Esophagus muscularis mucosa (tissue), 4 donors: ENCODE measurements around the gene RETNLB. TPM values are rescaled to one million over a fixed set of nuclear protein-coding genes. Genes with fewer than 3 reads are reported as not detected.

Source experiments
- DNase-seq: peaks from one replicate; pipeline ENCODE4 v3.0.0-alpha.2; 2017; ENCODE audit errors: extremely low spot score
- H3K27ac ChIP-seq, 4 donors: fragments of 200-600 bp; sonication (generic); replicated peaks in 1 of 4; 1 replicate in 3 of 4; 2 replicates in 1 of 4; pipeline ENCODE4 v1.5.1; 2016 to 2019; ENCODE audit warnings: mild to moderate bottlenecking in 1 of 4
- H3K27me3 ChIP-seq, 4 donors: fragments of 200-600 bp; sonication (generic); one replicate each; pipeline versions ENCODE4 v1.5.1 to v1.6.0; 2016 to 2019
- H3K36me3 ChIP-seq, 4 donors: fragments of 200-600 bp; sonication (generic); one replicate each; pipeline ENCODE4 v1.5.1; 2016 to 2019
- H3K4me1 ChIP-seq, 4 donors: fragments of 200-600 bp; sonication (generic); one replicate each; pipeline ENCODE4 v1.5.1; 2016 to 2019
- H3K4me3 ChIP-seq, 4 donors: fragments of 200-600 bp; sonication (generic); 1 replicate in 2 of 4; 2 replicates in 2 of 4; pipeline ENCODE4 v1.5.1; 2016 to 2019; ENCODE audit warnings: mild to moderate bottlenecking in 4 of 4, moderate library complexity in 1 of 4
- H3K9me3 ChIP-seq, 4 donors: fragments of 200-600 bp; sonication (generic); 1 replicate in 3 of 4; 2 replicates in 1 of 4; pipeline ENCODE4 v1.5.1; 2016 to 2019
- EP300 ChIP-seq: sonication (generic); formaldehyde crosslinking; IDR thresholded peaks from one replicate; pipeline ENCODE4 v1.6.1; 2017; ENCODE audit warnings: antibody characterized with exemption
- POLR2A ChIP-seq: fragments of 450-650 bp; IDR thresholded peaks from one replicate; pipeline ENCODE4 v1.6.1; 2017; ENCODE audit warnings: antibody characterized with exemption, moderate library complexity, mild to moderate bottlenecking, low read depth
- POLR2AphosphoS5 ChIP-seq, 2 donors: sonication (generic); formaldehyde crosslinking; IDR thresholded peaks; one replicate each; pipeline ENCODE4 v1.6.1; 2017; ENCODE audit warnings: antibody characterized with exemption in 2 of 2
- WGBS: methylation state at CpG from one replicate; pipeline ENCODE4 v1.1.5; 2018; 5-methylcytosine and 5-hydroxymethylcytosine counted together
- intact Hi-C: fragments of 100-400 bp; cut with DNase I; formaldehyde crosslinking; loops from one replicate; pipeline ENCODE4 v1.15.1; 2023
- total RNA-seq, 4 donors: library from RNA; depleted of rRNA; stranded (reverse); fragments of >200 nt; gene quantifications; one replicate each; pipeline versions ENCODE4 v1.1.0 to v1.2.1, GENCODE V29; 2016
- TF ChIP-seq, protein P1 (sequence below), 3 experiments: fragments of 200-600 bp in 2 of 3; fragments of 450-650 bp in 1 of 3; sonication (generic) in 2 of 3; IDR thresholded peaks; one replicate each; pipeline ENCODE4 v1.5.1; 2017 to 2019; ENCODE audit warnings: antibody characterized with exemption in 3 of 3, mild to moderate bottlenecking in 2 of 3, moderate library complexity in 1 of 3

Gene RETNLB
- total RNA-seq, 4 donors from 2014 or later = not detected

DNA sequence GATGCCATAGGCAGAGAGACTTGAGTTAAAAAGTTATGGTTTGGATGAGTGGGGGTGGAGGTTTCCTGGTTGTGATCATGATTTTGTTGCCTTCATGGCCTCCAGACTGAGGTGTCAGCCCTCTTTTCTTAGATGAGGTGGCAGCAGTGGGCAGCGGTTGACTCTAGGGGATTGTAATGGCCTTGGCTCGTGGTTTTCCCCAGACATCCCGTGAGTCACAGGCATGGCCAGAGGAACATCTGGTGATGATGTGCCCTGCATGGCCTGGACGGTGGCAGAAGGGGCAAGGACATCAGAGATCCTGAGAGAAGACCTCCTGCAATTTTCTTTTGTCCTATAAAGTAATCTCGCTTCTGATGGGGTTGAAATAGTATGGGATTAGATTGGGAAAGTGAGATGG lies 12.4 kb downstream of the RETNLB start:
- WGBS = 88% methylated on average over 5 of the region's 5 CpGs

DNA sequence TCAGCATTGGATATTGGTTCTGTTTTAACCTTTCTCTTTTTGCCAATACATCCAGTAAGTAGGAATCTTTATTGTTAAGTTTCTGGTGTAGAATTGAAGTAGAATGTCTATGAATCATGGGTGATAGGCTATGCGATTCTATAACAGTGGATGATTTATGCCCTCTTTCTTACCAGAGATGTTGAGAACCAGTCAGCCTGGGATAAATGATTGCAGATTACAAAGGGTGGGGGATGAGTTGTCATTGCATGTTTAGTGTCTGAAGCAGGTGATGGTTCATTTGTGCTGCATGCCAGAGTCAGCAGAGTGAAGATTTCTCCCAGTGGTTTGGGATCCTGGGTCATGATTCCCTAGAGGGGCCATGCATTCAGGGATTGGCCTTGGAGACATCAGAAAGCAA lies 14.3 kb downstream of the RETNLB start:
- Histone ChIP-seq H3K36me3 (no peaks in the 10 kb centered on the region), H3K27me3 (no peaks in the 10 kb centered on the region), H3K9me3 (peaks cover 0 to 10% (median 0%) of the 10 kb centered on the region in 4 donors), H3K27ac (no peak overlapping the region), H3K4me3 (no peak overlapping the region), H3K4me1 (no peaks in the 10 kb centered on the region)
- 85% methylated on average over 1 of the region's 1 CpG for WGBS
- TF ChIP-seq EP300 (no peak), POLR2A (no peak), POLR2AphosphoS5 (IDR thresholded peaks at IDR 0.05) (no peak)
- TF ChIP-seq, protein P1, sequence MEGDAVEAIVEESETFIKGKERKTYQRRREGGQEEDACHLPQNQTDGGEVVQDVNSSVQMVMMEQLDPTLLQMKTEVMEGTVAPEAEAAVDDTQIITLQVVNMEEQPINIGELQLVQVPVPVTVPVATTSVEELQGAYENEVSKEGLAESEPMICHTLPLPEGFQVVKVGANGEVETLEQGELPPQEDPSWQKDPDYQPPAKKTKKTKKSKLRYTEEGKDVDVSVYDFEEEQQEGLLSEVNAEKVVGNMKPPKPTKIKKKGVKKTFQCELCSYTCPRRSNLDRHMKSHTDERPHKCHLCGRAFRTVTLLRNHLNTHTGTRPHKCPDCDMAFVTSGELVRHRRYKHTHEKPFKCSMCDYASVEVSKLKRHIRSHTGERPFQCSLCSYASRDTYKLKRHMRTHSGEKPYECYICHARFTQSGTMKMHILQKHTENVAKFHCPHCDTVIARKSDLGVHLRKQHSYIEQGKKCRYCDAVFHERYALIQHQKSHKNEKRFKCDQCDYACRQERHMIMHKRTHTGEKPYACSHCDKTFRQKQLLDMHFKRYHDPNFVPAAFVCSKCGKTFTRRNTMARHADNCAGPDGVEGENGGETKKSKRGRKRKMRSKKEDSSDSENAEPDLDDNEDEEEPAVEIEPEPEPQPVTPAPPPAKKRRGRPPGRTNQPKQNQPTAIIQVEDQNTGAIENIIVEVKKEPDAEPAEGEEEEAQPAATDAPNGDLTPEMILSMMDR (IDR thresholded peaks at IDR 0.05) = no peak
- no peak for DNase-seq
- intact Hi-C loops = no loop called here

More for the DNA sequence above, 12.4 kb downstream of the RETNLB start:
- Histone ChIP-seq H3K4me1 (no peaks in the 10 kb centered on the region), H3K27me3 (no peaks in the 10 kb centered on the region), H3K9me3 (peaks cover 0 to 10% (median 0%) of the 10 kb centered on the region in 4 donors), H3K27ac (no peak overlapping the region), H3K36me3 (no peaks in the 10 kb centered on the region), H3K4me3 (no peak overlapping the region)
- no peak for DNase-seq
- TF ChIP-seq, protein P1 (IDR thresholded peaks at IDR 0.05) = no peak
- no peak for TF ChIP-seq POLR2A
- intact Hi-C loops = no loop called here

DNA sequence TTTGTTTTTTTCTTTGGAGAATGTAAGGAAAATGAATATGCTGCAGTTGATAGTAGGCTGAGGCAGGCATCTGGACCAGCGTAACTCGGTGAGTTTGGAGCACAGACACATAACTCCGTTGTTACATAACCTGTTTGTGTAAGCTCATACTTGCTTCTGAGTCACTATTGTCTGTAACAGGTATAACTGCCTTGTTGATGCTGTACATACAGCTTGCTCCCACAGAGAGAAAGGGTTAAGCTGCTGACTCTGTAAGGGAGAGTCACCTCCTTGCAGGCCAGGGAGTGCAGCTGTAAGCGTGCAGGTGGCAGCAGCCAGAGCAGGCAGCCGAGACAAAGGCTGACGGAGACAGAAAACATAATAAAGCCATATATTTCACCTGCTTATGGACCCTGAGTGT lies 20.4 kb downstream of the RETNLB start:
- Histone ChIP-seq H3K27me3 (no peaks in the 10 kb centered on the region), H3K27ac (no peak overlapping the region), H3K4me1 (no peaks in the 10 kb centered on the region), H3K4me3 (no peak overlapping the region), H3K36me3 (no peaks in the 10 kb centered on the region), H3K9me3 (no peaks in the 10 kb centered on the region)
- intact Hi-C loops = no loop called here
- WGBS = 68% methylated on average over 6 of the region's 6 CpGs
- no peak for TF ChIP-seq POLR2A
- TF ChIP-seq, protein P1 (IDR thresholded peaks at IDR 0.05) = no peak
- no peak for TF ChIP-seq POLR2AphosphoS5 (IDR thresholded peaks at IDR 0.05)
- no peak for TF ChIP-seq EP300
- DNase-seq = no peak

DNA sequence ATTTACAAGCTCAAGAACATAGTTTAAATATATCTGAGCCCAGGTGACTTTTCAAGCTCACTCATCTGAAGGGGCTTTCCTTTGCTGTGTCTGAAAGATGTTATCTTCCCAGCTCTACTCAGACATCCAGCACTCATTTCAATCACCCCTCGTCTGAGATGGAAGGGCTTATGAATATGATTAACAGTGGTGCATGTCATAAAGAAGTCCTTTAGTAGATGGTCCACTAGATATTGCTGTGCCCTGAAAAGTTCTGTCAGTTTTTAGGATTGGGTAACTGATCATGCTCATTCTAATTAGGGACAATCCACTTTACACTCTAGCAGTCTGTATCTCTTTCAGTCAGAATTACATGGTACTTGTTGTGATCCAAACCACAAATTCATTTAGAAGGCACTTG lies 28.3 kb downstream of the RETNLB start:
- no peaks in the 10 kb centered on the region for H3K4me1 ChIP-seq
- H3K9me3 ChIP-seq = no peaks in the 10 kb centered on the region
- DNase-seq = peak; percentile 50
- H3K36me3 ChIP-seq = no peaks in the 10 kb centered on the region
- no peak overlapping the region for H3K27ac ChIP-seq
- intact Hi-C loops = no loop called here
- 72% methylated on average over 1 of the region's 1 CpG for WGBS
- no peak overlapping the region for H3K4me3 ChIP-seq
- TF ChIP-seq POLR2AphosphoS5 (IDR thresholded peaks at IDR 0.05) (no peak), EP300 (no peak), POLR2A (no peak)
- TF ChIP-seq, protein P1 (IDR thresholded peaks at IDR 0.05) = no peak
- H3K27me3 ChIP-seq = no peaks in the 10 kb centered on the region

DNA sequence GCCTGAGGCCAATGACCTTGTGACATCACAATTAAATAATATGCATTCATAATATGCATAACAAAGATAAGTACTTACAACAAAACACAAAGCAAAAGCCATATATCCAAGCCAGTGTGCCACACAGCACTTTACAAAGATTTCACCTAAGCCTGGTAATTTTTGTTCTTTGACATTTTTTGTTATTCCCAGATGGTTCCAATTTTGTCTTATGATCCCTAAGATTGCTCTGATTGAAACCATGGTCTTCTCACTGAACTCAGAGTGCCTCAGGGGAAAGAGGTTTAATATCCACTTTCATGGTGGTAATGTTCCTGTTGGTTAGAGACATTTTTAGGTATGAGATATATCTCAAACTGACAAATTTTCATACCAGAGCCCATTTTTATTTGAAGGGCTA lies 29.1 kb downstream of the RETNLB start:
- Histone ChIP-seq H3K27ac (no peak overlapping the region), H3K27me3 (no peaks in the 10 kb centered on the region), H3K4me1 (no peaks in the 10 kb centered on the region), H3K4me3 (no peak overlapping the region), H3K36me3 (no peaks in the 10 kb centered on the region), H3K9me3 (no peaks in the 10 kb centered on the region)
- TF ChIP-seq POLR2A (no peak), EP300 (no peak), POLR2AphosphoS5 (IDR thresholded peaks at IDR 0.05) (no peak)
- TF ChIP-seq, protein P1 (IDR thresholded peaks at IDR 0.05) = no peak
- intact Hi-C loops = no loop called here
- peak; percentile 17 for DNase-seq
